ENCODE data around the gene FNDC5. TPM values are rescaled to one million over a fixed set of nuclear protein-coding genes. Genes with fewer than 3 reads are reported as not detected.
"Not testable (repeated sequence)": the region's sequence is repeated elsewhere in the genome, so short reads cannot be mapped to it uniquely, and the experiment has no call there.

Gene FNDC5
- total RNA-seq (100 to 1,000 TPM in 3 of 4 donors, 10 to 100 TPM in 1; 94.5 to 151 (median 111) TPM), polyA plus RNA-seq (106 TPM)
- long read RNA-seq, donor 1, transcript FNDC5-201 (6 exons, 2,732 nt), result major isoform, 28 of 208 reads
- long read RNA-seq, donor 1, partial matches to known transcripts, result 130 of 208 reads
- long read RNA-seq, donor 1, other reads (novel, unspliced or antisense), result 48 of 208 reads
- long read RNA-seq, donor 2, transcript FNDC5-201 (6 exons, 2,732 nt), result major isoform, 36 of 170 reads
- long read RNA-seq, donor 2, partial matches to known transcripts, result 85 of 170 reads
- long read RNA-seq, donor 2, other reads (novel, unspliced or antisense), result 48 of 170 reads
- long read RNA-seq, donor 3, partial matches to known transcripts, result 11 of 53 reads
- long read RNA-seq, donor 3, other reads (novel, unspliced or antisense), result 36 of 53 reads
- long read RNA-seq, donor 4, transcript FNDC5-201 (6 exons, 2,732 nt), result major isoform, 54 of 181 reads
- long read RNA-seq, donor 4, partial matches to known transcripts, result 97 of 181 reads
- long read RNA-seq, donor 4, other reads (novel, unspliced or antisense), result 30 of 181 reads

- H3K27me3 ChIP-seq (ENCODE audit: control insufficient read depth, insufficient read depth), result no peaks in the 10 kb centered on the region
- H3K27ac ChIP-seq (ENCODE audit: low read length), result peak within 1 kb of the TSS; percentile 57
- peak within 1 kb of the TSS; percentile 79 for H3K4me3 ChIP-seq (ENCODE audit: low read length)
- H3K9me3 ChIP-seq (ENCODE audit: control insufficient read depth, low read length), result no peaks in the 10 kb centered on the region
- WGBS, result under 1% methylated on average over 99 of the region's 99 CpGs
- H3K4me1 ChIP-seq (ENCODE audit: control insufficient read depth, insufficient read depth, low read length), result no peaks in the 10 kb centered on the region
- peak in 2 of 3 donors; percentile 73 to 83 for DNase-seq
- ATAC-seq, result peak; percentile 49 to 58
- intact Hi-C loops (cut with DNase I), result loop anchor here in 3 of 4 donors (10.0 kb wide), 4 partner anchors 156 to 476 kb away; partner anchors contain the start of genes AZIN2 (in 2 of the 3), BSDC1 (in 1 of the 3) and SYNC (in 1 of the 3)
These were observed at the start of gene FNDC5 for GRCh38 chr1:32870615-32871363. Gene FNDC5, minus strand, starts transcription at chr1:32870912.

GRCh38 chr1:32919811-32920733 is 49.4 kb upstream of the FNDC5 start:
- H3K9me3 ChIP-seq (ENCODE audit: control insufficient read depth, low read length), result no peaks in the 10 kb centered on the region
- H3K27ac ChIP-seq (ENCODE audit: low read length), result no peak overlapping the region
- DNase-seq, result no peak
- ATAC-seq, result peak in 1 of 2 donors; percentile 36
- WGBS, result 84% methylated on average over 11 of the region's 11 CpGs
- no peaks in the 10 kb centered on the region for H3K27me3 ChIP-seq (ENCODE audit: control insufficient read depth, insufficient read depth)
- no peaks in the 10 kb centered on the region for H3K4me1 ChIP-seq (ENCODE audit: control insufficient read depth, insufficient read depth, low read length)
- intact Hi-C loops (cut with DNase I), result no loop called here
- H3K4me3 ChIP-seq (ENCODE audit: low read length), result no peak overlapping the region

- no peak for DNase-seq
- Histone ChIP-seq H3K27me3 (ENCODE audit: control insufficient read depth, insufficient read depth) (no peaks in the 10 kb centered on the region), H3K27ac (ENCODE audit: low read length) (no peak overlapping the region), H3K9me3 (ENCODE audit: control insufficient read depth, low read length) (no peaks in the 10 kb centered on the region), H3K4me3 (ENCODE audit: low read length) (no peak overlapping the region), H3K4me1 (ENCODE audit: control insufficient read depth, insufficient read depth, low read length) (no peaks in the 10 kb centered on the region)
- ATAC-seq, result no peak
- intact Hi-C loops (cut with DNase I), result no loop called here
- 48% methylated on average over 1 of the region's 1 CpG for WGBS
These were observed 47.5 kb upstream of the FNDC5 start for GRCh38 chr1:32918179-32918578.

- Histone ChIP-seq H3K4me1 (ENCODE audit: control insufficient read depth, insufficient read depth, low read length) (no peaks in the 10 kb centered on the region), H3K9me3 (ENCODE audit: control insufficient read depth, low read length) (no peaks in the 10 kb centered on the region), H3K4me3 (ENCODE audit: low read length) (no peak overlapping the region), H3K27ac (ENCODE audit: low read length) (no peak overlapping the region), H3K27me3 (ENCODE audit: control insufficient read depth, insufficient read depth) (no peaks in the 10 kb centered on the region)
- 68% methylated on average over 7 of the region's 7 CpGs for WGBS
- DNase-seq (no peak), ATAC-seq (no peak)
- intact Hi-C loops (cut with DNase I), result no loop called here
These were observed 46.8 kb upstream of the FNDC5 start for GRCh38 chr1:32917521-32917920.

GRCh38 chr1:32915766-32916706 is 45.3 kb upstream of the FNDC5 start:
- Histone ChIP-seq H3K4me1 (ENCODE audit: control insufficient read depth, insufficient read depth, low read length) (no peaks in the 10 kb centered on the region), H3K9me3 (ENCODE audit: control insufficient read depth, low read length) (no peaks in the 10 kb centered on the region), H3K27ac (ENCODE audit: low read length) (no peak overlapping the region), H3K4me3 (ENCODE audit: low read length) (no peak overlapping the region), H3K27me3 (ENCODE audit: control insufficient read depth, insufficient read depth) (no peaks in the 10 kb centered on the region)
- no peak for DNase-seq
- intact Hi-C loops (cut with DNase I), result no loop called here
- no peak for ATAC-seq
- 89% methylated on average over 12 of the region's 12 CpGs for WGBS

- H3K27me3 ChIP-seq (ENCODE audit: control insufficient read depth, insufficient read depth), result no peaks in the 10 kb centered on the region
- intact Hi-C loops (cut with DNase I), result no loop called here
- ATAC-seq (no peak), DNase-seq (no peak)
- WGBS, result 96% methylated on average over 5 of the region's 5 CpGs
- no peak overlapping the region for H3K4me3 ChIP-seq (ENCODE audit: low read length)
- H3K9me3 ChIP-seq (ENCODE audit: control insufficient read depth, low read length), result no peaks in the 10 kb centered on the region
- no peak overlapping the region for H3K27ac ChIP-seq (ENCODE audit: low read length)
- no peaks in the 10 kb centered on the region for H3K4me1 ChIP-seq (ENCODE audit: control insufficient read depth, insufficient read depth, low read length)
These were observed 39.6 kb upstream of the FNDC5 start for GRCh38 chr1:32910319-32910718.

- ATAC-seq, result no peak
- 11% methylated on average over 4 of the region's 4 CpGs for WGBS
- no peaks in the 10 kb centered on the region for H3K27me3 ChIP-seq (ENCODE audit: control insufficient read depth, insufficient read depth)
These were observed 36.7 kb upstream of the FNDC5 start for GRCh38 chr1:32907435-32907834.

GRCh38 chr1:32906654-32907053 is 35.9 kb upstream of the FNDC5 start:
- no peaks in the 10 kb centered on the region for H3K9me3 ChIP-seq (ENCODE audit: control insufficient read depth, low read length)
- H3K27ac ChIP-seq (ENCODE audit: low read length), result no peak overlapping the region
- no peaks in the 10 kb centered on the region for H3K4me1 ChIP-seq (ENCODE audit: control insufficient read depth, insufficient read depth, low read length)
- H3K4me3 ChIP-seq (ENCODE audit: low read length), result no peak overlapping the region
- no peak for ATAC-seq
- WGBS, result 79% methylated on average over 7 of the region's 7 CpGs
- H3K27me3 ChIP-seq (ENCODE audit: control insufficient read depth, insufficient read depth), result no peaks in the 10 kb centered on the region
- no peak for DNase-seq
- intact Hi-C loops (cut with DNase I), result no loop called here

More at GRCh38 chr1:32907435-32907834, 36.7 kb upstream of the FNDC5 start:
- intact Hi-C loops (cut with DNase I), result no loop called here
- Histone ChIP-seq H3K27ac (ENCODE audit: low read length) (no peak overlapping the region), H3K9me3 (ENCODE audit: control insufficient read depth, low read length) (no peaks in the 10 kb centered on the region), H3K4me3 (ENCODE audit: low read length) (no peak overlapping the region), H3K4me1 (ENCODE audit: control insufficient read depth, insufficient read depth, low read length) (no peaks in the 10 kb centered on the region)
- no peak for DNase-seq

GRCh38 chr1:32905588-32905987 is 34.9 kb upstream of the FNDC5 start:
- H3K4me3 ChIP-seq (ENCODE audit: low read length); H3K27ac ChIP-seq (ENCODE audit: low read length); ATAC-seq; H3K4me1 ChIP-seq (ENCODE audit: control insufficient read depth, insufficient read depth, low read length); H3K27me3 ChIP-seq (ENCODE audit: control insufficient read depth, insufficient read depth); intact Hi-C loops (cut with DNase I); H3K9me3 ChIP-seq (ENCODE audit: control insufficient read depth, low read length); DNase-seq: not testable (repeated sequence)
- WGBS, result 81% methylated on average over 10 of the region's 10 CpGs
